ENCODE measurements around the gene GABRD.

GRCh38 chr1:2059290-2059953 is 40.3 kb downstream of the GABRD start:
- no peak for TF ChIP-seq MAX (CRISPR knock-in tag; IDR thresholded peaks at IDR 0.05)
- no peak for TF ChIP-seq CTCF (IDR thresholded peaks at IDR 0.05)
- no peak for TF ChIP-seq CDX4 (CRISPR knock-in tag; IDR thresholded peaks at IDR 0.05; ENCODE audit: borderline replicate concordance)
- no peak for TF ChIP-seq NR2C2 (CRISPR knock-in tag; IDR thresholded peaks at IDR 0.05)
- no peak for TF ChIP-seq IRF1 (CRISPR knock-in tag; IDR thresholded peaks at IDR 0.05)
- TF ChIP-seq ZBTB43 (CRISPR knock-in tag; IDR thresholded peaks at IDR 0.05) = no peak
- TF ChIP-seq ESRRA (CRISPR knock-in tag; IDR thresholded peaks at IDR 0.05; ENCODE audit: borderline replicate concordance) = no peak
- no peak for TF ChIP-seq CREB1 (CRISPR knock-in tag; IDR thresholded peaks at IDR 0.05)
- TF ChIP-seq ZNF121 (CRISPR knock-in tag; IDR thresholded peaks at IDR 0.05) = no peak
- TF ChIP-seq GTF2I (CRISPR knock-in tag; conservative IDR thresholded peaks at IDR 0.05) = no peak
- no peak for TF ChIP-seq NR1H2 (CRISPR knock-in tag; IDR thresholded peaks at IDR 0.05)
- no peak for TF ChIP-seq NR3C1 (CRISPR knock-in tag; conservative IDR thresholded peaks at IDR 0.05; ENCODE audit: low read depth)
- no peak for TF ChIP-seq NFYB (CRISPR knock-in tag; conservative IDR thresholded peaks at IDR 0.05; ENCODE audit: low read depth)
- no peak for TF ChIP-seq AFF4 (CRISPR knock-in tag; IDR thresholded peaks at IDR 0.05; ENCODE audit: borderline replicate concordance)
